HL-60/S4 treated with retinoic acid at 250 ng/mL for 4 days and 3 days (cell line): ENCODE data around the gene ATP2C2.

ENCODE experiments used
- in situ Hi-C: fragments of 300-500 bp; cut with MboI; formaldehyde crosslinking; loops from 2 replicates; pipeline ENCODE4 v1.7.0; 2022; ENCODE audit warnings: low sequenced_read_pairs

The ATP2C2 gene

DNA sequence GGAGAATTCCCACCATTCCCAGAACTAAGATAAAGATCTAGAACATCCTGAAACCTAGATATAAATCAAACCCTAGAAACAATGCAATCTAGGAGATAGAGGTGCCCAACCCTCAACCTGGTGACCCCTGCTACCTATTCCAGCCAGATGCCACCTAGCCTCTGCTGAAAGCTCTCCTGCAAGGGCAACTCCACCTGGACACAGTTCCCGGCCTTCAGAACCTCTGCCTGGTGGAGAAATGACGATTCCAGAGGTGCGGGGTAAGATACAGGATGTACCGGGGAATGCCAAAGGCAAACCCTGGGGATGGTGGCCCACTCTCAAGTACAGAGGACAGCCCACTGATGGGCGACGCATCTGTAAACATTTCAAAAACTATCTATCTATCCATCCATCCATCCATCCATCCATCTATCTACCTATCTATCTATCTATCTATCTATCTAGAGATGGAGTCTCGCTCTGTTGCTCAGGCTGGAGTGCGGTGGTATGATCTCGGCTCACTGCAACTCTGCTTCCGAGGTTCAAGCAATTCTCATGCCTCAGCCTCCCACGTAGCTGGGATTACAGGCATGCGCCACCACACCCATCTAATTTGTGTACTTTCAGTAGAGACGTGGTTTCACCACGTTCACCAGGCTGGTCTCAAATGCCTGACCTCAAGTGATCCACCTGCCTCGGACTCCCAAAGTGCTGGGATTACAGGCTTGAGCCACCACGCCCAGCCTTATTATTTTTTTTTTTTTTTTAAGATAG lies 117.1 kb downstream of the ATP2C2 start:
- in situ Hi-C loops = loop anchor here (25.0 kb wide), 3 partner anchors 198 to 523 kb away; partner anchors contain the start of genes NECAB2, OSGIN1 and WFDC1

- in situ Hi-C loops = loop anchor here (25.0 kb wide), 3 partner anchors 199 to 524 kb away; partner anchors contain the start of genes NECAB2, OSGIN1 and WFDC1
Observed at GRCh38 chr16:84486126-84486525, 117.8 kb downstream of the ATP2C2 start.

DNA sequence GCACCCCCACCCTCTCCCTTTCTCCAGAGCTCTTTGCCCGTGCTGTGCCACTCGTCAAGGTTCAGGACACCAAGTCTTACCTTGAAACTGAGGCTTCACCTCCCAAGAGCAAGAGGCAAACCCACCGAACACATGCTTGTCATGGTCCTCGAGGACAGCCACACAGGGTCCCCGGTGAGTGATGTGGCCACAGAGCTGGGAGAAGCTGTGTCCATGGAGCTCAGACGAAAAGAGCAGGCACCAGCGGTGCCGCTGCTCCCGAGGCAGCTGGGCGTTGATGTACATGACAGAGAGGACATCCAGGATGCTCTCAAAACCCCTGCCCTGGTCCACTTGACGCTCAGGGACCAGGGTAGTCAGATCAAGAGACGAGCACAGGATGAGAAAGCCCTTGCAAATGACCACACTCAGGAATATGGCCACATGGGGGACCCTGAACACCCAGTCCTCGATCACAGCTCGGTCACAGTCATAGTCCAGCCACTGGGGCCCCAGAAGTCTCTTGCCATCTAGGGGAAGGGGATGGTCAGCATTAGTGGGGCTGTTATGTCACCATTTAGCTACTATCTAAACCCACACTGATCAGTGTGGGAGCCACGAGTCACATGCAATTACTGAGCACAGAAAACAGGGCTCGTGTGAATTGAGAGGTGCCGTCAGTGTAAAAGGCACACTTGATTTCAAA lies 118.4 kb downstream of the ATP2C2 start:
- in situ Hi-C loops = loop anchor here (25.0 kb wide), 3 partner anchors 199 to 524 kb away; partner anchors contain the start of genes NECAB2, OSGIN1 and WFDC1

- in situ Hi-C loops = loop anchor here (25.0 kb wide), 3 partner anchors 200 to 525 kb away; partner anchors contain the start of genes NECAB2, OSGIN1 and WFDC1
Observed at GRCh38 chr16:84487358-84487757, 119.0 kb downstream of the ATP2C2 start.

DNA sequence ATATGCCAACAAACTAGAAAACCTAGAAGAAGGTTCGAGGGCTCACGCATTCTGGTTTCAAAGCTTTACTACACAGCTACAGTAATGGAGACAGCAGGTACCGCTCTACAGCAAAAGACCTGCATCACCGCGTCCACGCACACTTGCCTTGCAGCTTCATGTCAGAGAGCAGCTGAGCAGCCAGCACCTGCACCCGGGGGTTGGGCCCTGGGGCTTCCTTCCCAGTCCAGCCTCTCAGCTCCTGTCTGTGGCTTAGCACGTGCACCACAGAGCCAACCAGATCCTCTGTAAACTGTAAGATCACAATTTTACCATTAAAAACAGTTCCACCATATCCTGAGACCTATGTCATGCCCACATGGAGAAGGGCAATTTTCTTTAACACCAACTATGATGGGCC lies 120.8 kb downstream of the ATP2C2 start:
- in situ Hi-C loops = loop anchor here (25.0 kb wide), 3 partner anchors 202 to 527 kb away; partner anchors contain the start of genes NECAB2, OSGIN1 and WFDC1

- in situ Hi-C loops = loop anchor here (25.0 kb wide), 3 partner anchors 208 to 533 kb away; partner anchors contain the start of genes NECAB2, OSGIN1 and WFDC1
Observed at GRCh38 chr16:84495506-84495905, 127.2 kb downstream of the ATP2C2 start.

GRCh38 chr16:84496991-84497390 lies 128.7 kb downstream of the ATP2C2 start:
- in situ Hi-C loops = loop anchor here (25.0 kb wide), 3 partner anchors 210 to 535 kb away; partner anchors contain the start of genes NECAB2, OSGIN1 and WFDC1

DNA sequence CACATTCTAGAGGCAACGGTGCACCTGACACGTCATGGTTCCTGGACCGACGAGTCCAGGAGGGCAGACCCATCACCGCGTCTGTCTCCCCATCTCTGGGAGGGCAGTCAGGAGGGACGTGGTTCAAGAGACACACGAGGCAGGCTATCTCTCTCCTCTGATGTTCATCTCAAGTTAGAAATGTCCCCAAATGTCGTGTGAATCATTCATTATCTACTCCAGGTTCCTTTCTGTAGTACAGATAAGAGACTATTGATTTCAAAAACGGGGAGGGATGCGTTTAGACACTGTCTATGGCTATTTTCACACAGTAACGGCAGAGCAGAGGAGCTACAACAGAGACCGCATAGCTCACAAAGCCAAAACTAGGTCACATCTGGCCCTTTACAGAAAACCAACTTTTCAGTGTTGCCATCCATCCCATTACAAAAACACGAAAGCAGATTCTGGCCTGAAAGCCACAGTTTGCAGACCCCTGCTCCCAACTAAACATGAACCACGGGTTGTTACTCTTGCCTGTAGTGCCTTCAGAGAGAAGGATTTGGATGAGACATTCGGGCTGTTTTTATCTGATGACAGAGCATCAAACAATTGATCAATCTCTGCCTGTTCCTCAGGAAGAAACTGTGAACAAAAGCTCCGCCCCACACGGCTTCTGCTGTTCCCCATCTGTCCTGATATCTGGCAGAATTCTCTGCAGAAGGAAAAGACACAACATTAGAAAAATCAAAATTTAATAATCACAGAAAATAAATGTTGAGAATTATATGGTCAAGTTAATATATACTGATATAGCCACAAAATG lies 129.3 kb downstream of the ATP2C2 start:
- in situ Hi-C loops = loop anchor here (25.0 kb wide), 3 partner anchors 210 to 535 kb away; partner anchors contain the start of genes NECAB2, OSGIN1 and WFDC1

- in situ Hi-C loops = loop anchor here (25.0 kb wide), 3 partner anchors 211 to 536 kb away; partner anchors contain the start of genes NECAB2, OSGIN1 and WFDC1
Observed at GRCh38 chr16:84498223-84498610, 129.9 kb downstream of the ATP2C2 start.

DNA sequence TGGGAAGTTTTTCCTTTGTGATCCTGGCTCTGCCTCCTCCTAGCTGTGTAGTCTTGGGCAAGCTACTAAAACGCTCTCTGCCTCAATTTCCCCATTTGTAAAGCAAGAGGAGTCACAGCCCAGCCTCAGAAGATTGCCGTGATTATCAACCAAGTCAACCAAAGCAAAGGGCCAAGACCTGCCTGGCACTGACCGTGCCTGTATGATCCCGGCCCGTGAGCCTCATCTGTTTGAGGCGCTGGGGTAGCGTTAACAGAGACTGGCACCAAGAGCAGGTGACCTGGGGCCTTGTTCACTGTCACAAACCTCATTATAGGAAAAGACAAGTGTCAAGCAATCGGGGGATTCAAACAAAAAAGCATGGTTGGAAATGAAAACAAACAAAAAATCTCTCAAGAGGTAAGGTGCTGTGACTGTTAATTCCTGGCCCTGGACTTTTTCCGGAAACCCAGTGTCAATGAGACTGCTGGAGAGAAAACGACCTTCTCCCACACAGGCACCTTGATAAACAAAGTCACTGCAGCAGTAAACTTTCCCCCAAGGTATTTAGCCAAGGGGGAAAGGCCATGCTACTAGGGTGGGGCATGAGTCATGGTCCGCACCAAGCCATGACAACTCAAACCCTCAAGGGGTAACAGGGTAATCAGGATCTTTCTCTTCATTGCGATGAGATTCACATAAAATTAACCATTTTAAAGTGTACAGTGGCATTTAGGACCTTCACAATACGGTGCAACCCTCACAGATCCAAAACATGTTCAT lies 130.7 kb downstream of the ATP2C2 start:
- in situ Hi-C loops = loop anchor here (25.0 kb wide), 3 partner anchors 212 to 537 kb away; partner anchors contain the start of genes NECAB2, OSGIN1 and WFDC1

- in situ Hi-C loops = loop anchor here (25.0 kb wide), 4 partner anchors 212 to 537 kb away; partner anchors contain the start of genes NECAB2, OSGIN1 and WFDC1
Observed at GRCh38 chr16:84499638-84500037, 131.3 kb downstream of the ATP2C2 start.

- in situ Hi-C loops = loop anchor here (25.0 kb wide), 1 partner anchor 462 kb away; no protein-coding TSS in a partner anchor
Observed at GRCh38 chr16:84500531-84500930, 132.2 kb downstream of the ATP2C2 start.

DNA sequence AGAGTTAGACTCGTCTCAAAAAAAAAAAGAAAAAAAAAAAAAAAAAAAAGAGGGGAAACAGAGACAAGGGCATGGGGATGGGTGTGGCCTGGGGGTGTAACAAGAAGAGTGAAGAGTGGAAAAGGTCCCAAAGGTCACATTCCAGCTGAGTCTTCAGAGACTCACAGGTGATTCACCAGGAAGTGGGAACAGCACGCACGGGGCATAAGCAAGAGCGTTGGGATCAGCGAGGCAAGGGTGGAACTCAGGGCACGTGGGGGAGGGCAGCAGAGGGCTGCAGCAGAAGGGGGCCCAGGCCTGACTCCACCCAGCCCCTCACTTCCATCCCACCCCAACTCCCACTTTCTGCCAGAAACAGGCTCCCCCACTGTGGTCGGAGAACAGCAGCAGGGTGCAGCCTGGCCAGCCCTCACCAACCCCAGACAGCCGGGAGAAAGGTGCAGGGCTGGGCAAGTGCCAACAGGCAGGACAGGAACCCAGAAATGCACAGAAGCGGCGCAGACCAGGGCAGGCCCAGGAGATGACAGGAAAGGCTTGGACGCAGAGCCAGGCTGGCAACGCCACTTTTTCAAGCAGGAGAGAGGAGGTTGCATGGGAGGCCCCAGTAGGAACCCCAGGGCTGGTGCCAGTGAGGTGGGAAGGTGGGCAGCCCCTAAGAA lies 132.9 kb downstream of the ATP2C2 start:
- in situ Hi-C loops = loop anchor here (25.0 kb wide), 1 partner anchor 461 kb away; no protein-coding TSS in a partner anchor

DNA sequence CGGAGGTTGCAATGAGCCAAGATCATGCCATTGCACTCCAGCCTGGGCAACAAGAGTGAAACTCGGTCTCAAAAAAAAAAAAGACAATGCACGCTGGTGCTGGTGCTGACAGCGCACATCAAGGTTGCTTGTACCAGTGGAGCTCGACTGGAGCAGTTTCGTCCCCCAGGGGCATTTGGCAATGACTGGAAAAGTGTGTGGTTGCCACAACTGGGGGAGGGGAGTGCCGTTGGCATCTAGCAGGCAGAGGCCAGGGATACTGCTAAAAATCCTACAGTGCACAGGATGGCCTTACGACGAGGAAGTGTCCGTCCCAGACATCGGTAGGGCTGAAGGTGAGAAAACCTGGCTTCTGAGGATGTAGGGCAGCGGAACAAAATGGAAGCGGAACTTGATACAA lies 133.7 kb downstream of the ATP2C2 start:
- in situ Hi-C loops = loop anchor here (25.0 kb wide), 1 partner anchor 460 kb away; no protein-coding TSS in a partner anchor

- in situ Hi-C loops = loop anchor here (25.0 kb wide), 1 partner anchor 460 kb away; no protein-coding TSS in a partner anchor
Observed at GRCh38 chr16:84502581-84502980, 134.2 kb downstream of the ATP2C2 start.

- in situ Hi-C loops = loop anchor here (25.0 kb wide), 1 partner anchor 458 kb away; no protein-coding TSS in a partner anchor
Observed at GRCh38 chr16:84503751-84504395, 135.5 kb downstream of the ATP2C2 start.

DNA sequence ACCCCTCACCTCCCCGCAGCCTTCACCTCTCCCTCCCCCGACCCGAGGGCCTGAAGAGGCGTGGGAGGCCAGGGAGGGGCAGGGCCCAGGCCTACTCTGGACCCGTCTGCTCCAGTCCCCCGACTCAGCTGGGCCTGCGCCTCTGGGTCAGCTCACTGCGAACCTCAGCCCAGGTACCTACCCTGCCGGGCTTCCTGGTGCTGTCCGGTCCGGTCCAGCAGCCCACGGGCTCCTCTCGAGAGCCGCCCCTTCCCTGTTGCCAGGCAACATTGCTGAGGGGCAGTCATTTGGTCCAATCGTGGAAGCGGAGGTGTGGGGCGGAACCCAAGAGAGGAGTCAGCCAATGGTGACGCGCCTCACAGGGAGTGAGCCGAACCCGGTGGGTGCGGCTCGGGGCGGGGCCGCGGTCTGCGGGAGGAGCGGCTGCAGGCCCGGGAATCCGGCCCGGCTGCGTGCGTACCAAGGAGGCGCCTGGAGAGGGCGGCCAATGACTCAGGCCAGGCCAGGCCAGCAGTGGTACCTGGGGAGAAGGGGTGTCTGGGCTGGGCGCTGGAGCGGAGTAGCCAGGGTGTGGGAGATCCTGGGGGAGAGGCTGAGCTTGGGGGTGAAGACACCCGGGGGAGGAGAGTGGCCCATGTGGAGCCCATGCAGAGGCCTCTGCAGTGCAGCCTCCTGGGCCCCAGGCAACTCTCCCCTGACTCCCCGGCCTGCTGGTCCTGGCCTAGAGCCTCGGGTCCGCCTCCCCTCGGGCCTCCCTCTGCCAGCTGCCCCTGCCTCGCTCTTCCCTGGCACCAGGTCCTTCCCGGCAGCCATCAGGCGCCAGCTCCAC lies 136.3 kb downstream of the ATP2C2 start, which contains the start of gene MEAK7:
Gene MEAK7 (minus strand): TSS at position 240 of the 829 bp plus-strand sequence. CDS start 6,573 bp downstream, outside the sequence.
- in situ Hi-C loops = loop anchor here (25.0 kb wide), 1 partner anchor 458 kb away; no protein-coding TSS in a partner anchor
